Activated CD4-positive, alpha-beta memory T cell treated with anti-CD3 and anti-CD28 coated beads, Interleukin-2, amount 10 ng/mL, durations not matched to agents 7 days and 5 days (primary cell): Measurements from ENCODE around the gene PFDN1. TPM values are rescaled to one million over a fixed set of nuclear protein-coding genes. Genes with fewer than 3 reads are reported as not detected.

Experiments
- CTCF ChIA-PET: fragments of 350-600 bp; sonication (Branson Sonifier 250); formaldehyde crosslinking; loops from one replicate; lab custom pipeline; 2021; ENCODE audit warnings: antibody characterized with exemption, inconsistent platforms; lab: Charles Lee
- POLR2A ChIA-PET: fragments of 350-600 bp; sonication (Branson Sonifier 250); formaldehyde crosslinking; loops from one replicate; lab custom pipeline; 2021; ENCODE audit warnings: antibody characterized with exemption; lab: Charles Lee
- DNase-seq: peaks from one replicate; pipeline ENCODE4 v3.0.0-alpha.2; 2020
- H3K27ac Mint-ChIP-seq: one replicate; pipeline ENCODE4 v1.8.0; 2021; ENCODE audit warnings: mild to moderate bottlenecking, mixed read lengths
- H3K27me3 Mint-ChIP-seq: one replicate; pipeline ENCODE4 v1.8.0; 2021; ENCODE audit warnings: mixed read lengths
- H3K36me3 Mint-ChIP-seq: one replicate; pipeline ENCODE4 v1.8.0; 2021; ENCODE audit warnings: low read depth, mixed read lengths
- H3K4me1 Mint-ChIP-seq: one replicate; pipeline ENCODE4 v1.8.0; 2021; ENCODE audit warnings: mixed read lengths
- H3K4me3 Mint-ChIP-seq: one replicate; pipeline ENCODE4 v1.8.0; 2021; ENCODE audit warnings: mild to moderate bottlenecking, mixed read lengths
- H3K9me3 Mint-ChIP-seq: one replicate; pipeline ENCODE4 v1.8.0; 2021; ENCODE audit warnings: mixed read lengths
- total RNA-seq, 2 experiments: library from RNA; stranded (reverse); gene quantifications; one replicate each; pipeline ENCODE4 v1.2.3, GENCODE V29; 2021

Gene PFDN1
- total RNA-seq, 2 experiments from 2014 or later = 52.3 to 55.8 TPM

GRCh38 chr5:140242890-140243585 lies 59.9 kb downstream of the PFDN1 start:
- H3K4me3 Mint-ChIP-seq = no peak overlapping the region
- H3K27me3 Mint-ChIP-seq = no peaks in the 10 kb centered on the region
- H3K9me3 Mint-ChIP-seq = no peaks in the 10 kb centered on the region
- CTCF ChIA-PET = interaction anchor here (1.2 to 28.6 kb wide), 17 partner anchors 8 to 483 kb away, joined by 3 to 951 read pairs (median 8); partner anchors contain the start of genes HBEGF, PFDN1 and SLC4A9
- peaks cover 37% of the 10 kb centered on the region for H3K4me1 Mint-ChIP-seq
- H3K27ac Mint-ChIP-seq = no peak overlapping the region
- POLR2A ChIA-PET = interaction anchor here (0.9 to 3.5 kb wide), 6 partner anchors 59 to 115 kb away, joined by 3 to 23 read pairs (median 6); partner anchors contain the start of genes HBEGF and PFDN1
- H3K36me3 Mint-ChIP-seq = peaks cover 24% of the 10 kb centered on the region
- DNase-seq = no peak

GRCh38 chr5:140242099-140242498 lies 60.8 kb downstream of the PFDN1 start:
- peaks cover 33% of the 10 kb centered on the region for H3K4me1 Mint-ChIP-seq
- no peaks in the 10 kb centered on the region for H3K27me3 Mint-ChIP-seq
- no peak for DNase-seq
- POLR2A ChIA-PET = interaction anchor here (0.9 to 1.8 kb wide), 3 partner anchors 9 to 112 kb away, joined by 3 to 6 read pairs (median 3); no protein-coding TSS in a partner anchor
- H3K36me3 Mint-ChIP-seq = peaks cover 21% of the 10 kb centered on the region
- H3K9me3 Mint-ChIP-seq = no peaks in the 10 kb centered on the region
- H3K27ac Mint-ChIP-seq = no peak overlapping the region
- CTCF ChIA-PET = interaction anchor here (1.5 to 28.6 kb wide), 7 partner anchors 15 to 123 kb away, joined by 3 to 951 read pairs (median 35); partner anchors contain the start of genes HBEGF and SLC4A9
- no peak overlapping the region for H3K4me3 Mint-ChIP-seq

GRCh38 chr5:140240987-140241706 lies 61.8 kb downstream of the PFDN1 start:
- H3K9me3 Mint-ChIP-seq = no peaks in the 10 kb centered on the region
- POLR2A ChIA-PET = interaction anchor here (1.1 to 1.2 kb wide), 2 partner anchors 8 to 307 kb away, joined by 3 to 4 read pairs; partner anchors contain the start of gene EIF4EBP3
- peaks cover 17% of the 10 kb centered on the region for H3K36me3 Mint-ChIP-seq
- H3K4me1 Mint-ChIP-seq = peaks cover 24% of the 10 kb centered on the region
- H3K27me3 Mint-ChIP-seq = no peaks in the 10 kb centered on the region
- DNase-seq = no peak
- no peak overlapping the region for H3K27ac Mint-ChIP-seq
- CTCF ChIA-PET = interaction anchor here (0.9 to 28.6 kb wide), 11 partner anchors 22 to 394 kb away, joined by 3 to 951 read pairs (median 8); partner anchors contain the start of genes HBEGF, PFDN1 and SLC4A9
- H3K4me3 Mint-ChIP-seq = no peak overlapping the region

- Mint-ChIP-seq H3K27me3 (no peaks in the 10 kb centered on the region), H3K4me3 (no peak overlapping the region), H3K9me3 (no peaks in the 10 kb centered on the region), H3K36me3 (peaks cover 7% of the 10 kb centered on the region), H3K4me1 (peaks cover 13% of the 10 kb centered on the region), H3K27ac (no peak overlapping the region)
- peak; percentile 72 for DNase-seq
- ChIA-PET CTCF (interaction anchor here (0.5 to 28.6 kb wide), 30 partner anchors 9 to 482 kb away, joined by 3 to 951 read pairs (median 4); partner anchors contain the start of genes ANKHD1, HBEGF, PFDN1 and SLC4A9), POLR2A (interaction anchor here (0.6 to 1.2 kb wide), 4 partner anchors 112 to 308 kb away, joined by 3 to 4 read pairs (median 3); partner anchors contain the start of gene EIF4EBP3)
These were observed 62.8 kb downstream of the PFDN1 start for GRCh38 chr5:140239939-140240700.

- POLR2A ChIA-PET = interaction anchor here (1.2 kb wide), 2 partner anchors 113 to 124 kb away, joined by 3 read pairs; no protein-coding TSS in a partner anchor
- H3K36me3 Mint-ChIP-seq = peaks cover 2% of the 10 kb centered on the region
- no peak overlapping the region for H3K27ac Mint-ChIP-seq
- CTCF ChIA-PET = interaction anchor here (0.5 to 28.6 kb wide), 29 partner anchors 10 to 481 kb away, joined by 3 to 951 read pairs (median 4); partner anchors contain the start of genes ANKHD1, HBEGF, PFDN1 and SLC4A9
- H3K9me3 Mint-ChIP-seq = no peaks in the 10 kb centered on the region
- peaks cover 7% of the 10 kb centered on the region for H3K4me1 Mint-ChIP-seq
- DNase-seq = no peak
- no peaks in the 10 kb centered on the region for H3K27me3 Mint-ChIP-seq
- no peak overlapping the region for H3K4me3 Mint-ChIP-seq
These were observed 63.4 kb downstream of the PFDN1 start for GRCh38 chr5:140239461-140239860.

GRCh38 chr5:140238756-140239155 lies 64.1 kb downstream of the PFDN1 start:
- Mint-ChIP-seq H3K4me3 (no peak overlapping the region), H3K4me1 (peaks cover 5% of the 10 kb centered on the region)

GRCh38 chr5:140236891-140237598 lies 65.9 kb downstream of the PFDN1 start:
- ChIA-PET CTCF (interaction anchor here (0.6 to 28.6 kb wide), 5 partner anchors 31 to 236 kb away, joined by 3 to 951 read pairs (median 3); partner anchors contain the start of gene HBEGF), POLR2A (no interaction called here)
- peaks cover 3% of the 10 kb centered on the region for H3K27me3 Mint-ChIP-seq
- no peak overlapping the region for H3K27ac Mint-ChIP-seq
- H3K4me1 Mint-ChIP-seq = peaks cover 5% of the 10 kb centered on the region
- no peak for DNase-seq
- H3K4me3 Mint-ChIP-seq = no peak overlapping the region
- no peaks in the 10 kb centered on the region for H3K9me3 Mint-ChIP-seq
- no peaks in the 10 kb centered on the region for H3K36me3 Mint-ChIP-seq

More at GRCh38 chr5:140238756-140239155, 64.1 kb downstream of the PFDN1 start:
- H3K27me3 Mint-ChIP-seq = no peaks in the 10 kb centered on the region
- no peaks in the 10 kb centered on the region for H3K9me3 Mint-ChIP-seq
- POLR2A ChIA-PET = no interaction called here
- H3K36me3 Mint-ChIP-seq = no peaks in the 10 kb centered on the region
- no peak for DNase-seq
- CTCF ChIA-PET = interaction anchor here (1.2 to 28.6 kb wide), 8 partner anchors 9 to 247 kb away, joined by 3 to 951 read pairs (median 6); partner anchors contain the start of gene HBEGF
- H3K27ac Mint-ChIP-seq = no peak overlapping the region

- Mint-ChIP-seq H3K36me3 (no peaks in the 10 kb centered on the region), H3K9me3 (no peaks in the 10 kb centered on the region), H3K27me3 (peaks cover 5% of the 10 kb centered on the region), H3K4me3 (no peak overlapping the region), H3K27ac (no peak overlapping the region), H3K4me1 (peaks cover 5% of the 10 kb centered on the region)
- DNase-seq = no peak
- POLR2A ChIA-PET = no interaction called here
- CTCF ChIA-PET = interaction anchor here (0.6 to 28.6 kb wide), 7 partner anchors 8 to 235 kb away, joined by 3 to 951 read pairs (median 4); partner anchors contain the start of gene HBEGF
These were observed 66.9 kb downstream of the PFDN1 start for GRCh38 chr5:140235791-140236551.

GRCh38 chr5:140234377-140234989 lies 68.4 kb downstream of the PFDN1 start:
- Mint-ChIP-seq H3K27ac (no peak overlapping the region), H3K4me3 (no peak overlapping the region), H3K4me1 (no peaks in the 10 kb centered on the region), H3K9me3 (no peaks in the 10 kb centered on the region), H3K36me3 (no peaks in the 10 kb centered on the region), H3K27me3 (peaks cover 5% of the 10 kb centered on the region)
- POLR2A ChIA-PET = no interaction called here
- CTCF ChIA-PET = interaction anchor here (0.7 to 2.4 kb wide), 2 partner anchors 10 to 76 kb away, joined by 3 to 9 read pairs; no protein-coding TSS in a partner anchor
- no peak for DNase-seq

GRCh38 chr5:140232731-140233130 lies 70.2 kb downstream of the PFDN1 start:
- ChIA-PET CTCF (interaction anchor here (0.6 kb wide), 1 partner anchor 170 kb away, joined by 4 read pairs; no protein-coding TSS in a partner anchor), POLR2A (interaction anchor here (1.0 kb wide), 1 partner anchor 9 kb away, joined by 3 read pairs; no protein-coding TSS in a partner anchor)
- Mint-ChIP-seq H3K9me3 (no peaks in the 10 kb centered on the region), H3K27me3 (peaks cover 5% of the 10 kb centered on the region), H3K36me3 (no peaks in the 10 kb centered on the region), H3K4me1 (no peaks in the 10 kb centered on the region), H3K27ac (no peak overlapping the region), H3K4me3 (no peak overlapping the region)
- DNase-seq = no peak
